HEK293 (cell line): ENCODE data around the gene NAGPA.
A peak's percentile ranks its signal among the peaks of the same experiment; 100 is the strongest.

Experiments used
- CTCF ChIA-PET: fragments of 350-600 bp; formaldehyde crosslinking; extraction: SDS; loops from one replicate; lab custom pipeline; 2021; ENCODE audit warnings: antibody characterized with exemption; lab: Yijun Ruan, JAX
- POLR2A ChIA-PET: fragments of 300-600 bp; formaldehyde crosslinking; extraction: SDS; loops from one replicate; lab custom pipeline; 2020; ENCODE audit warnings: antibody characterized with exemption, inconsistent platforms; lab: Yijun Ruan, JAX
- H3K27ac ChIP-seq: fragments of 200-500 bp; sonication (Bioruptor generic); 2 replicates; pipeline ENCODE4 v1.5.1; 2014; ENCODE audit warnings: low read depth, low read length, control low read depth, inconsistent platforms; ENCODE audit errors: extremely low read depth
- H3K36me3 ChIP-seq, 2 experiments: fragments of 200-500 bp in 1 of 2; sonication (Bioruptor generic) in 1 of 2; 1 replicate in 1 of 2; 2 replicates in 1 of 2; pipeline ENCODE4 v1.5.1; 2014 to 2017; ENCODE audit warnings: inconsistent platforms in 2 of 2, low read length in 2 of 2; ENCODE audit not compliant: control insufficient read depth in 2 of 2, insufficient read depth in 1 of 2
- H3K4me1 ChIP-seq: fragments of 200-500 bp; sonication (Bioruptor generic); 2 replicates; pipeline ENCODE4 v1.5.1; 2014; ENCODE audit warnings: mild to moderate bottlenecking, low read length, inconsistent platforms; ENCODE audit not compliant: control insufficient read depth, insufficient read depth
- H3K4me3 ChIP-seq: 2 replicates; pipeline ENCODE4 v1.5.1; 2011; ENCODE audit warnings: low read depth, mild to moderate bottlenecking, control low read depth, low read length, moderate library complexity
- H3K9me3 ChIP-seq: fragments of 200-500 bp; sonication (Bioruptor generic); 2 replicates; pipeline ENCODE4 v1.5.1; 2014; ENCODE audit warnings: low read depth, low read length, inconsistent platforms; ENCODE audit not compliant: control insufficient read depth, insufficient read depth
- ATF2 ChIP-seq: fragments of 450-650 bp; formaldehyde crosslinking; IDR thresholded peaks from 2 replicates; pipeline ENCODE4 v1.5.1; 2016; ENCODE audit warnings: missing biosample characterization, missing genetic modification characterization, low read depth
- EGR2 ChIP-seq: fragments of 450-650 bp; formaldehyde crosslinking; IDR thresholded peaks from 2 replicates; pipeline ENCODE4 v1.5.1; 2016; ENCODE audit warnings: low read depth, missing biosample characterization, missing genetic modification characterization
- GLI2 ChIP-seq: fragments of 450-650 bp; formaldehyde crosslinking; IDR thresholded peaks from 2 replicates; pipeline ENCODE4; 2017; ENCODE audit warnings: missing biosample characterization, missing genetic modification characterization, low read depth, borderline replicate concordance
- HOXA7 ChIP-seq: sonication (generic); formaldehyde crosslinking; IDR thresholded peaks from 2 replicates; pipeline ENCODE4 v1.8.1; 2022; ENCODE audit warnings: missing genetic modification reagents, borderline replicate concordance
- HOXC10 ChIP-seq: sonication (generic); formaldehyde crosslinking; IDR thresholded peaks from 2 replicates; pipeline ENCODE4 v1.8.1; 2023; ENCODE audit warnings: mild to moderate bottlenecking, missing genetic modification reagents
- KLF10 ChIP-seq: fragments of 450-650 bp; IDR thresholded peaks from 2 replicates; pipeline ENCODE4 v1.5.1; 2018; ENCODE audit warnings: missing biosample characterization, mild to moderate bottlenecking, missing genetic modification characterization
- PRDM6 ChIP-seq: fragments of 450-650 bp; formaldehyde crosslinking; IDR thresholded peaks from 2 replicates; pipeline ENCODE4 v1.5.1; 2017; ENCODE audit warnings: missing biosample characterization, missing genetic modification characterization
- TSHZ1 ChIP-seq: fragments of 450-650 bp; formaldehyde crosslinking; IDR thresholded peaks from 2 replicates; pipeline ENCODE4 v1.5.1; 2016; ENCODE audit warnings: missing biosample characterization, missing genetic modification characterization, borderline replicate concordance
- ZBTB21 ChIP-seq: fragments of 450-650 bp; formaldehyde crosslinking; IDR thresholded peaks from 2 replicates; pipeline ENCODE4 v1.5.1; 2017; ENCODE audit warnings: missing biosample characterization, missing genetic modification characterization
- ZFHX2 ChIP-seq: fragments of 450-650 bp; formaldehyde crosslinking; conservative IDR thresholded peaks from 2 replicates; pipeline ENCODE4 v1.5.1; 2016; ENCODE audit warnings: missing biosample characterization, missing genetic modification characterization
- ZNF112 ChIP-seq: fragments of 450-650 bp; formaldehyde crosslinking; IDR thresholded peaks from 2 replicates; pipeline ENCODE4 v1.5.0; 2017; ENCODE audit warnings: missing biosample characterization, missing genetic modification characterization
- ZNF133 ChIP-seq: fragments of 450-650 bp; formaldehyde crosslinking; IDR thresholded peaks from 2 replicates; pipeline ENCODE4 v1.5.1; 2016; ENCODE audit warnings: missing biosample characterization, missing genetic modification characterization
- ZNF174 ChIP-seq: fragments of 450-650 bp; formaldehyde crosslinking; IDR thresholded peaks from 2 replicates; pipeline ENCODE4 v1.5.0; 2017; ENCODE audit warnings: missing biosample characterization, mild to moderate bottlenecking, missing genetic modification characterization
- ZNF341 ChIP-seq: fragments of 450-650 bp; formaldehyde crosslinking; IDR thresholded peaks from 2 replicates; pipeline ENCODE4; 2016; ENCODE audit warnings: low read depth, missing biosample characterization, missing genetic modification characterization
- ZNF48 ChIP-seq: fragments of 450-650 bp; formaldehyde crosslinking; IDR thresholded peaks from 2 replicates; pipeline ENCODE4 v1.5.1; 2016; ENCODE audit warnings: missing biosample characterization, missing genetic modification characterization
- ZNF501 ChIP-seq: fragments of 450-650 bp; formaldehyde crosslinking; IDR thresholded peaks from 2 replicates; pipeline ENCODE4 v1.5.1; 2016; ENCODE audit warnings: missing biosample characterization, missing genetic modification characterization
- ZNF548 ChIP-seq: fragments of 450-650 bp; formaldehyde crosslinking; IDR thresholded peaks from 2 replicates; pipeline ENCODE4 v1.5.1; 2016; ENCODE audit warnings: missing biosample characterization, missing genetic modification characterization
- ZNF571 ChIP-seq: fragments of 450-650 bp; formaldehyde crosslinking; IDR thresholded peaks from 2 replicates; pipeline ENCODE4 v1.5.0; 2017; ENCODE audit warnings: missing biosample characterization, missing genetic modification characterization
- ZNF610 ChIP-seq: fragments of 450-650 bp; formaldehyde crosslinking; IDR thresholded peaks from 2 replicates; pipeline ENCODE4 v1.5.1; 2016; ENCODE audit warnings: missing biosample characterization, missing genetic modification characterization, borderline replicate concordance
- ZNF624 ChIP-seq: fragments of 450-650 bp; formaldehyde crosslinking; IDR thresholded peaks from 2 replicates; pipeline ENCODE4 v1.5.1; 2017; ENCODE audit warnings: missing biosample characterization, missing genetic modification characterization
- ZNF654 ChIP-seq: fragments of 450-650 bp; formaldehyde crosslinking; IDR thresholded peaks from 2 replicates; pipeline ENCODE4 v1.5.1; 2016; ENCODE audit warnings: low read depth, missing biosample characterization, missing genetic modification characterization
- ZNF76 ChIP-seq: fragments of 450-650 bp; formaldehyde crosslinking; IDR thresholded peaks from 2 replicates; pipeline ENCODE4; 2016; ENCODE audit warnings: low read depth, missing biosample characterization, missing genetic modification characterization, borderline replicate concordance

The NAGPA gene

GRCh38 chr16:5036228-5037156 is 2.8 kb upstream of the NAGPA start (continued):
- TF ChIP-seq ZBTB21 = no peak
- TF ChIP-seq ZNF133 = no peak
- TF ChIP-seq ZNF76 (tag by site-specific recombination) = no peak
- peak; percentile 31; the same call in 1 of the 2 replicates for TF ChIP-seq EGR2 (tag by site-specific recombination)
- no peak for TF ChIP-seq ZNF654 (tag by site-specific recombination)
- TF ChIP-seq ZNF571 (tag by site-specific recombination) = no peak
- no peak for TF ChIP-seq ZNF112 (tag by site-specific recombination)
- TF ChIP-seq ZFHX2 (tag by site-specific recombination) = 0 out of 2 replicates have a peak, but pooled peaks have one; percentile 21
- TF ChIP-seq HOXA7 (CRISPR knock-in tag) = no peak
- TF ChIP-seq ZNF48 = no peak
- peak; percentile 42; the same call in 1 of the 2 replicates for TF ChIP-seq ZNF341 (tag by site-specific recombination)
- no peak for TF ChIP-seq ZNF548
- no peak for TF ChIP-seq GLI2 (tag by site-specific recombination)
- TF ChIP-seq HOXC10 (CRISPR knock-in tag) = no peak
- TF ChIP-seq PRDM6 = no peak
- no peak for TF ChIP-seq ZNF610 (tag by site-specific recombination)

GRCh38 chr16:5035909-5036227 is 2.1 kb upstream of the NAGPA start:
- no peaks in the 10 kb centered on the region for H3K9me3 ChIP-seq
- ChIA-PET CTCF (interaction anchor here (0.6 to 1.3 kb wide), 4 partner anchors 19 to 460 kb away, joined by 3 to 4 read pairs (median 4); no protein-coding TSS in a partner anchor), POLR2A (interaction anchor here (0.6 kb wide), 2 partner anchors 26 to 210 kb away, joined by 4 to 5 read pairs; no protein-coding TSS in a partner anchor)
- H3K4me1 ChIP-seq = no peaks in the 10 kb centered on the region
- no peak overlapping the region for H3K4me3 ChIP-seq
- H3K36me3 ChIP-seq = no peaks in the 10 kb centered on the region
- no peak overlapping the region for H3K27ac ChIP-seq
- no peak for TF ChIP-seq ZNF174
- TF ChIP-seq KLF10 (tag by site-specific recombination) = no peak
- no peak for TF ChIP-seq TSHZ1 (tag by site-specific recombination)
- no peak for TF ChIP-seq ZNF501 (tag by site-specific recombination)
- 0 out of 2 replicates have a peak, but pooled peaks have one; percentile 22 for TF ChIP-seq ATF2 (tag by site-specific recombination)
- TF ChIP-seq ZNF624 (tag by site-specific recombination) = no peak
- TF ChIP-seq, all 188 proteins: peak for 1
